ENCODE measurements around the gene PIP4K2A.

GRCh38 chr10:22494007-22494406 lies 220.4 kb downstream of the PIP4K2A start:
- no peak for TF ChIP-seq POLR2A (IDR thresholded peaks at IDR 0.05; ENCODE audit: control extremely low read depth in 1 of 2, low read depth in 2 of 2, low read length in 2 of 2)
- no peak for TF ChIP-seq CTCF (IDR thresholded peaks at IDR 0.05; ENCODE audit: control extremely low read depth in 1 of 3, insufficient read depth in 1 of 3, low read depth in 1 of 3, low read length in 3 of 3)
- no peak for TF ChIP-seq EGR1 (IDR thresholded peaks at IDR 0.05; ENCODE audit: borderline replicate concordance, low read depth, low read length)
- TF ChIP-seq, protein P1, sequence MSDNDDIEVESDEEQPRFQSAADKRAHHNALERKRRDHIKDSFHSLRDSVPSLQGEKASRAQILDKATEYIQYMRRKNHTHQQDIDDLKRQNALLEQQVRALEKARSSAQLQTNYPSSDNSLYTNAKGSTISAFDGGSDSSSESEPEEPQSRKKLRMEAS (IDR thresholded peaks at IDR 0.05): no peak
- no peak for TF ChIP-seq TAF1 (IDR thresholded peaks at IDR 0.05; ENCODE audit: low read depth, low read length)
- no peak for TF ChIP-seq EP300 (IDR thresholded peaks at IDR 0.05; ENCODE audit: borderline replicate concordance in 1 of 2, low read depth in 2 of 2, low read length in 2 of 2)
- no peak for TF ChIP-seq YY1 (IDR thresholded peaks at IDR 0.05; ENCODE audit: low read depth, low read length)
- TF ChIP-seq POLR2AphosphoS5 (IDR thresholded peaks at IDR 0.05; ENCODE audit: low read depth, low read length): no peak
- TF ChIP-seq GABPA (IDR thresholded peaks at IDR 0.05; ENCODE audit: borderline replicate concordance, insufficient read depth, low read length): no peak
- TF ChIP-seq BRCA1 (IDR thresholded peaks at IDR 0.05; ENCODE audit: low read depth, low read length): no peak
- no peak for TF ChIP-seq SP2 (IDR thresholded peaks at IDR 0.05; ENCODE audit: low read length)
- no peak for TF ChIP-seq PHF8 (conservative IDR thresholded peaks at IDR 0.05; ENCODE audit: low read depth, low read length)

All from H1 (cell line).